ENCODE results near the gene DLX3.

DNA sequence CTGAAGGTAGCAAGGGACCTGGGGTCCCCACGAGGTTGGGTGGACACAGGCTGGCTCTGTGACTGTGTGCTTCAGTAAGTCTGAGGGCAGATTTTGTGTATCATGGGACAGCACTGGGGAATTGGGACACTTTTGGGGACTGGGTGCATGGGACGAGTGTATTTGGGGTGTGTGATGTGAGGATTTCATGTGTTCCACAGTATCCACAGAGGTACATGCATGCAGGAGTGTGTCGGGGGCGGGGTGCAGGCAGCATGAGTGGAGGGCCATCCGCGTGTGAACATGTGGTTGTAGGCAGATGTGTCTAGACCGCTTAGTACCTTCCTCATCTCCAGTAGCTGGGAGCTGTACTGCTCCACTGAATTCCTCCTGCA, 1.1 kb upstream of the DLX3 start:
- TF ChIP-seq, protein P1, sequence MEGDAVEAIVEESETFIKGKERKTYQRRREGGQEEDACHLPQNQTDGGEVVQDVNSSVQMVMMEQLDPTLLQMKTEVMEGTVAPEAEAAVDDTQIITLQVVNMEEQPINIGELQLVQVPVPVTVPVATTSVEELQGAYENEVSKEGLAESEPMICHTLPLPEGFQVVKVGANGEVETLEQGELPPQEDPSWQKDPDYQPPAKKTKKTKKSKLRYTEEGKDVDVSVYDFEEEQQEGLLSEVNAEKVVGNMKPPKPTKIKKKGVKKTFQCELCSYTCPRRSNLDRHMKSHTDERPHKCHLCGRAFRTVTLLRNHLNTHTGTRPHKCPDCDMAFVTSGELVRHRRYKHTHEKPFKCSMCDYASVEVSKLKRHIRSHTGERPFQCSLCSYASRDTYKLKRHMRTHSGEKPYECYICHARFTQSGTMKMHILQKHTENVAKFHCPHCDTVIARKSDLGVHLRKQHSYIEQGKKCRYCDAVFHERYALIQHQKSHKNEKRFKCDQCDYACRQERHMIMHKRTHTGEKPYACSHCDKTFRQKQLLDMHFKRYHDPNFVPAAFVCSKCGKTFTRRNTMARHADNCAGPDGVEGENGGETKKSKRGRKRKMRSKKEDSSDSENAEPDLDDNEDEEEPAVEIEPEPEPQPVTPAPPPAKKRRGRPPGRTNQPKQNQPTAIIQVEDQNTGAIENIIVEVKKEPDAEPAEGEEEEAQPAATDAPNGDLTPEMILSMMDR (IDR thresholded peaks at IDR 0.05; ENCODE audit: borderline replicate concordance, extremely low read depth, low read length, poor library complexity, severe bottlenecking): no peak
- no peak for TF ChIP-seq EZH2 (IDR thresholded peaks at IDR 0.05; ENCODE audit: borderline replicate concordance, low read depth, low read length, severe bottlenecking)

Data from DND-41 (cell line).